OCI-LY7 (cell line): Measurements from ENCODE around the gene UGP2. TPM values are rescaled to one million over a fixed set of nuclear protein-coding genes. Genes with fewer than 3 reads are reported as not detected.

ENCODE experiments used
- BruUV-seq: library from RNA; stranded (reverse); fragments of 400-500 nt; replicated peaks from 2 replicates; lab custom pipeline; 2021; lab: Mats Ljungman, UMichigan
- CTCF ChIA-PET: fragments of 300-600 bp; sonication (Branson Sonifier 250); formaldehyde crosslinking; loops from one replicate; lab custom pipeline; 2022; ENCODE audit warnings: antibody characterized with exemption; ENCODE audit not compliant: unreplicated experiment; lab: Charles Lee
- POLR2A ChIA-PET: fragments of 300-600 bp; sonication (Branson Sonifier 250); formaldehyde crosslinking; loops from one replicate; lab custom pipeline; 2022; ENCODE audit warnings: antibody characterized with exemption; lab: Charles Lee
- DNase-seq: peaks from one replicate; pipeline ENCODE4 v3.0.0-alpha.2; 2015; ENCODE audit warnings: low spot score
- H2AFZ ChIP-seq: fragments of 200-600 bp; sonication (generic), shearing (Covaris generic); 2 replicates; pipeline ENCODE4 v1.6.1; 2014; ENCODE audit warnings: mild to moderate bottlenecking, antibody characterized with exemption, low read length, moderate library complexity
- H3K27ac ChIP-seq: fragments of 200-600 bp; sonication (generic); 2 replicates; pipeline ENCODE4 v1.5.1; 2014; ENCODE audit warnings: mixed run types, low read depth, mild to moderate bottlenecking, moderate library complexity, low read length, inconsistent platforms; ENCODE audit not compliant: poor library complexity, severe bottlenecking
- H3K36me3 ChIP-seq: fragments of 200-600 bp; sonication (generic); 2 replicates; pipeline ENCODE4 v1.6.1; 2014; ENCODE audit warnings: mild to moderate bottlenecking, antibody characterized with exemption, low read length, moderate library complexity, mixed read lengths; ENCODE audit not compliant: insufficient read depth
- H3K4me1 ChIP-seq: fragments of 200-600 bp; sonication (generic); 2 replicates; pipeline ENCODE4 v1.5.1; 2014; ENCODE audit warnings: mild to moderate bottlenecking, low read length; ENCODE audit not compliant: insufficient read depth, poor library complexity, severe bottlenecking
- H3K4me2 ChIP-seq: fragments of 200-600 bp; sonication (generic); 2 replicates; pipeline ENCODE4 v1.6.1; 2014; ENCODE audit warnings: mild to moderate bottlenecking, low read length
- H3K4me3 ChIP-seq: fragments of 200-600 bp; sonication (generic); 2 replicates; pipeline ENCODE4 v1.5.1; 2014; ENCODE audit warnings: mild to moderate bottlenecking, low read depth, low read length; ENCODE audit not compliant: poor library complexity, severe bottlenecking
- H3K79me2 ChIP-seq: fragments of 200-600 bp; sonication (generic); 2 replicates; pipeline ENCODE4 v1.6.1; 2016; ENCODE audit warnings: low read depth, mild to moderate bottlenecking, low read length, moderate library complexity, mixed read lengths; ENCODE audit not compliant: insufficient read depth
- H3K9me2 ChIP-seq: fragments of 200-600 bp; sonication (generic); 2 replicates; pipeline ENCODE4 v1.6.1; 2016; ENCODE audit warnings: mild to moderate bottlenecking, low read length, mixed read lengths; ENCODE audit not compliant: insufficient read depth
- H3K9me3 ChIP-seq: fragments of 200-600 bp; sonication (generic); 2 replicates; pipeline ENCODE4 v1.6.1; 2014; ENCODE audit warnings: mild to moderate bottlenecking, mixed run types, low read length, mixed read lengths
- H4K20me1 ChIP-seq: fragments of 200-600 bp; sonication (generic); 2 replicates; pipeline ENCODE4 v1.6.1; 2014; ENCODE audit warnings: mild to moderate bottlenecking, antibody characterized with exemption, low read length, moderate library complexity, mixed read lengths; ENCODE audit not compliant: insufficient read depth
- CTCF ChIP-seq: fragments of 200-600 bp; sonication (generic); conservative IDR thresholded peaks from 2 replicates; pipeline ENCODE4 v1.5.1; 2014; ENCODE audit warnings: mild to moderate bottlenecking, antibody characterized with exemption, low read length, moderate library complexity, mixed read lengths
- EZH2phosphoT487 ChIP-seq: fragments of 200-600 bp; sonication (generic); IDR thresholded peaks from 2 replicates; pipeline ENCODE4 v1.6.1; 2018; ENCODE audit warnings: low read depth, borderline replicate concordance, mild to moderate bottlenecking, mixed run types, antibody characterized with exemption, low read length, moderate library complexity, mixed read lengths
- intact Hi-C: fragments of 100-400 bp; cut with micrococcal nuclease; formaldehyde crosslinking; loops from one replicate; pipeline ENCODE4 v1.10.0; 2022; ENCODE audit not compliant: unreplicated experiment
- total RNA-seq, 2 experiments: library from RNA; depleted of rRNA in 1 of 2; stranded (reverse); fragments of >200 nt in 1 of 2; shearing (Covaris generic) in 1 of 2; gene quantifications; 2 replicates each; pipeline ENCODE4 v1.2.3, GENCODE V29; 2014 to 2022

The UGP2 gene
- total RNA-seq, 2 experiments from 2014 or later = 53.7 to 71.4 TPM

GRCh38 chr2:63796366-63796765, 45.3 kb upstream of the UGP2 start:
- no peak overlapping the region for H3K27ac ChIP-seq
- no peaks in the 10 kb centered on the region for H3K9me3 ChIP-seq
- POLR2A ChIA-PET = no interaction called here
- no peaks in the 10 kb centered on the region for H4K20me1 ChIP-seq
- BruUV-seq = no TSS peak
- no peak overlapping the region for H2AFZ ChIP-seq
- H3K9me2 ChIP-seq = no peaks in the 10 kb centered on the region
- no peak for TF ChIP-seq EZH2phosphoT487
- no peak for TF ChIP-seq CTCF
- H3K4me3 ChIP-seq = no peak overlapping the region
- no peaks in the 10 kb centered on the region for H3K79me2 ChIP-seq
- no peaks in the 10 kb centered on the region for H3K4me1 ChIP-seq
- no peaks in the 10 kb centered on the region for H3K36me3 ChIP-seq
- intact Hi-C loops = no loop called here
- CTCF ChIA-PET = no interaction called here
- H3K4me2 ChIP-seq = no peak overlapping the region
- DNase-seq = no peak

- no peaks in the 10 kb centered on the region for H3K79me2 ChIP-seq
- H3K27ac ChIP-seq = no peak overlapping the region
- no peaks in the 10 kb centered on the region for H3K4me1 ChIP-seq
- ChIA-PET CTCF (interaction anchor here (0.7 kb wide), 1 partner anchor 17 kb away, joined by 4 read pairs; no protein-coding TSS in a partner anchor), POLR2A (no interaction called here)
- H4K20me1 ChIP-seq = no peaks in the 10 kb centered on the region
- no peak for DNase-seq
- H3K36me3 ChIP-seq = no peaks in the 10 kb centered on the region
- BruUV-seq = no TSS peak
- H3K4me2 ChIP-seq = no peak overlapping the region
- H3K9me2 ChIP-seq = no peaks in the 10 kb centered on the region
- intact Hi-C loops = no loop called here
- no peaks in the 10 kb centered on the region for H3K9me3 ChIP-seq
- no peak overlapping the region for H3K4me3 ChIP-seq
- H2AFZ ChIP-seq = no peak overlapping the region
- TF ChIP-seq CTCF = no peak
- TF ChIP-seq EZH2phosphoT487 = no peak
Measured at GRCh38 chr2:63796796-63797195, 44.9 kb upstream of the UGP2 start.

GRCh38 chr2:63801455-63801854, 40.2 kb upstream of the UGP2 start:
- BruUV-seq = no TSS peak
- POLR2A ChIA-PET = no interaction called here
- Histone ChIP-seq H3K4me2 (no peak overlapping the region), H3K4me3 (no peak overlapping the region), H3K9me3 (no peaks in the 10 kb centered on the region), H4K20me1 (no peaks in the 10 kb centered on the region), H3K9me2 (no peaks in the 10 kb centered on the region), H2AFZ (no peak overlapping the region), H3K36me3 (no peaks in the 10 kb centered on the region), H3K27ac (no peak overlapping the region), H3K4me1 (no peaks in the 10 kb centered on the region), H3K79me2 (no peaks in the 10 kb centered on the region)
- intact Hi-C loops = no loop called here
- DNase-seq = no peak
- CTCF ChIA-PET = no interaction called here
- TF ChIP-seq EZH2phosphoT487 (no peak), CTCF (no peak)
